Ecto neural progenitor cell (in vitro differentiated cells): ENCODE data around the gene ARHGEF38.
A peak's percentile ranks its signal among the peaks of the same experiment; 100 is the strongest.
"Not testable (repeated sequence)": the region's sequence is repeated elsewhere in the genome, so short reads cannot be mapped to it uniquely, and the experiment has no call there.

Experiments
- DNase-seq: peaks from one replicate; pipeline ENCODE4 v3.0.0-alpha.2; 2018; ENCODE audit warnings: low spot score

The ARHGEF38 gene

DNA sequence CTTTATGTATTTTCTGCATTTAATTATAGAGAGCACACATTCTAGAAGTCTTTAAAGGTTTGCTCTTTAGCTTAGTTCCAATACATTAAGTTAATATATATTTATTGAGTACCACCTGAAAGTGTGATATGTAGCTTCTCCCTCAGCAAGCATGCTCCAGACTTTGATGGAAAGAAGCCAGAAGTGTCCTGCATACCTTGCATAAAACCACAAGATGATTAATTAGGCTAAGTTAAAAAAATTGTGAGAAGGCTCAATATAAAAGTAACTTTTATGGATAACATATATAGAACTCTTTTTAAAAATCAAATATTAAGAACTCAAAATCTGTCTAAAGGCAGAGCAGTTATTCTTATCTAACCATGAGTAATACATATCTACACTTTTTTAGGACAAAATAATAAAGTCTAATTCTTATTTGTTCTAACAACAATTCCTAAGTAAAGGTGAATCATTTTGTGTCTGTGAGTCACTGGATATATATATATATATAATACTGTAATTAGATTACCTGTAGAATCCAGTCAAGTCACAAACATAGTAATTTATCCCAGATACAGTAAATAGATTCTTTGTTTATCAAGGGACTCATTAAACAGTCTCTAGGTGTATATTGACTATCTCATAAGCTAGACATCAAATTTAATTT lies 104.8 kb downstream of the ARHGEF38 start:
- no peak for DNase-seq

DNA sequence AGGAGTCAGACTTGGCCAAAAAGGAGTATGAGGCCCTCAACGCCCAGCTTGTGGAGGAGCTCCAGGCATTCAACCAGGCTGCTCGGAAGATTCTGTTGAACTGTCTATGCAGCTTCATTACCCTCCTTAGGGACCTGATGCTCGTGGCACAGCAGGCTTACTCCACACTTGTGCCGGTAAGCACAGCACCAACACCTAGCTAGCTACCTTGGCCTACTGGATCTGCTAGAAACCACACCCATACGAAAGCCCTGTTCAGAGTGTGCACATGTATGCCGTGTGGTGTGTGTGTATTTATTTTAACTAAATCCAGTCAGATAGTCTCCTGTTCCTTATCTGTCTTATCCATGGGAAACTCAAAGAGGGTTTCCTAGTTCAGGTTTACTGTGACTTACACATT lies 106.8 kb downstream of the ARHGEF38 start:
- no peak for DNase-seq

DNA sequence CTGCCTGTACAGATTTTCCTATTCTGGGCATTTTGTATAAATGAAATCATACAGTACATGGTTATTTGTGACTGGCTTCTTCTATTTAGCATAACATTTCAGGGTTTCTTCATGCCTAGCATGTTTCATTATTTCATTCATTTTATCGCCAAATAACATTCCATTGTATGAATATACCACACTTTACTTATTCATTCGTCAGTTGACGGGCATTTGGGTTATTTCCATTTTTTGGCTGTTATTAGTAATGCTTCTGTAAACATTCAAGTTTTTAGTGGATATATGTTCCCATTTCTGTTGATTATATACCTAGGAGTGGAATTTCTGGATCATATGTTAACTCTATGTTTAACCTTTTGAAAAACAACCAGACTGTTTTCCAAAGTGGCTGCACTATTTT lies 108.6 kb downstream of the ARHGEF38 start:
- no peak for DNase-seq

DNA sequence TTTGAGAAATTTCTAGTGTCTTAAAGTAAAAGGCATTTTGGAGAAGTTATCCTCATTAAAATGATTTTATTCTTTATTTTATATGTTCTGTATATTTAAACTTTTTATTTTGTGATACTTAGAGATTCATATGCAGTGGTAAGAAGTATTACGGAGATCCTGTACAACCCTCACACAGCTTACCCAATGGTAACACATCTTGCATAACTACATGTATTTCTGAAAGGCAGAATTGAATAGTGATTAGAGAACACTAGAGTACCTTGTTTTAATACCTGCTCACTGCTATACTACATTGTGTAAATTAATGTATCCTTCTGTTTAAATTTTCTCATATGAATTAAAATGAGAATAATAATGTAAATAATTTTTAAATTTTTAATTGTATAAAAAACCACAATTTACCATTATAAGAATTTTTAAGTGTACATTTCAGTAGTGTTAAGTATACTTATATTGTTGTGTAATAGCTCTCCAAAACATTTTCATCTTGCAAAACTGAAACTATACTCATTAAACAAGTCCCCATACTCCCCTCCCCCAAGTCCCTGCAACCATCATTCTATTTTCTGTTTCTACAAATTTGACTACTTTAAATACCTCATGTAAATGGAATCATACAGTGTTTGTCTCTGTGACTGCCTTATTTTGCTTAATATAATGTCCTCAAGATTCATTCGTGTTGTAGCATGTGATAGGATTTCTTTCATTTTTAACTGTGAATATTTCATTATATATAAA lies 110.7 kb downstream of the ARHGEF38 start:
- DNase-seq = no peak

DNA sequence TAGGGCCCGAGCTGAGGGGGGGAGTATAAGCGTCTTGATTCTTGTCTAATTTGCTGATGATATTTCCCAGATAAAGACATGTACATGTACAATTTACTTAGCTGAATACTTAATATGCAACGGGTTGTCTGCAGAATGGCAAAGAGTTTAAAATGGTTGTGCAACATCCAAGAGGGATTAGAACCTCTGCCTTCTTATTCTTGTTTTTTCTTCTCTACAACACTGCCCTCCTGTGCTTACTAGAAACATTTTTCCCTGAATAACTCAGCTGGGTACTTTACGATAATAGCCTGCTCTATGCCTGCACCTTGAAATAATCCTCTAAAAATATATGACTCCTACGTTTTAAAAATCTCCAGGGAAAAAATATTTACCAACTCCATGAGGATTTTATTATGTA lies 114.3 kb downstream of the ARHGEF38 start:
- no peak for DNase-seq

DNA sequence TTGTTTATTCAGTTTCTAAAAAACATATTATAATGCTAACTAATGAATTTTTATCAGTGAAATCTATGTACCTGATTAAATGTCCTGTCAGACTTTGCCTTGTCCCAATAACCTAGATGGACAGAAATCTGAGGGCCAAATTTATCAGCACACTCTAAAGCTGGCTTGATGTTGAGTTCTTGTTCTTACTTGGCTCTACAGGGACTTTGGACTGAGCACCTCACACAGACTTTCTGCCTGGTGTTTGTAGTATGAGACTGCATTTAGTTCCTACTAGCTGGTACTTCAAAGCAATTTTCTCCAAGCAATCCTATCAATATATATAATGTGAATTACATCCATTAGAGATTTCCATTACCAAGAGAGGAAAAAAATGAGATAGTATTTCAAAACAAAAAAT lies 118.3 kb downstream of the ARHGEF38 start:
- no peak for DNase-seq

DNA sequence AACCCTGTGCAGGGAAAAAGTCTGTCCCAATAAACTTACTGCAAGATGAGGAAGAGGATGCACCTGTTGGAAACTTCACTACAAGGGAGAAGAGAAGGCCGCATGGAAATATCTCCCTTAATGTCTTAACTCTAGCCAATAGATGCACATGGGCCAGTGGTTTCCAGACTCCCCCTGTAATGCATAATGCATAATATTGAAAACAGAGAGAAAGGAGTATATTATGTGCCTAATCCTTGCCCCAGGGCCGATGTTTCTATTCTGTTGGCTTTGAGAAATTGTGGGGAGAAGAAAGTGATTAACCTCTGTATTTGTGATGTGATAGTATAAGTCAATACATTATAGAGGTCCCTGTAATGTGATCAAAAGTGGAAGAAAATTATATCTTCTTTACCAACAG lies 118.9 kb downstream of the ARHGEF38 start:
- no peak for DNase-seq

DNA sequence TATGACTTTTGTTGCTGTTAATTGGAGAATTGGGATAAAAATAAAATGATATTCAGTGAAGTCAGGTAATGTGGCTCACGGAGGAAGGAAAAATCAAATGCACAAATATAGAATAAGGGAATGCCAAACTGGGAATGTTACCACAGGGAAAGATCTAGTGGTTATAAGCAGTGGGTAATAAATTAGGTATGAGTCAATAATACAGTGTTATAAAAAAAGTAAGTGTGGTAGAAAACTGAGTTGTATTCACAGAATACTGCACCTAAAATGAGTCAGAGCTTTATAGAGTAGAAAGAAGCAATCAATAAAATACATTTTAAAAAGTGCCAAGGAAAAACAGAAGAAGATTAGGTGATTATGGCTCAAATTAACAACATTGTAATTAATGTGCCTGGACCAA lies 121.6 kb downstream of the ARHGEF38 start:
- no peak for DNase-seq

DNA sequence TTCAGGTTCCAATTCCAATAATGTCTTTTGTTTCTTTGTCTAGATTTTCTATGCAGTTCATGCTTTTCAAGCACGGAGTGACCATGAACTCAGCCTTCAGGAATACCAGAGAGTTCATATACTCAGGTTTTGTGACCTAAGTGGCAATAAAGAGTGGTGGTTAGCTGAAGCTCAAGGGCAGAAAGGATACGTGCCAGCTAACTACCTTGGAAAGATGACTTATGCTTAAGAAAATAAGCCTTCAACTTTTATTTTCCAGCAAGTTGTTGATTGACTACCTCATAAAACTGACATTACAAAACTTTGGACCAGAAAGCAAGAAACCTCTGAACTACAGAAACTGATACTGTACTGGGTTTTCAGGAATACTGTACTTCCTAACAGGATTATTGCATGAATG lies 125.3 kb downstream of the ARHGEF38 start:
- DNase-seq = no peak

DNA sequence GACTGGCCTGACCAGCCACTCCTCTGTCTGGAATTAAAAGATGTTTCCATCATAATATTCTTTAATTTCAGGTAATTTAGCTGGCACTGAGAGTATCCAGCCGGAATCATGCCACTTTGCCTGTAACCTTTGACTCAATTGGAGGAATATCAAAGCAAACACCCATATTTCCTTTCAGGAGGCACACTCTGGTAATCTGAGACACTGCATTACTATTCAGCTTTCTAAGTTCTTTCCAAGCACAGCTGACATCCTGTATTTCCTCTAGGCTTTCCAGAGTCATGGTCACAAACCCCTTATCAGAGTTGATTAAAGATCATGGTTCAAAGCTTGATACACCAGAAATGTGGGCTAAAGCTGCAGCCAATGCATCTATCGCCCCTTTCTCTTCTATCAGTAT lies 126.8 kb downstream of the ARHGEF38 start:
- no peak for DNase-seq

DNA sequence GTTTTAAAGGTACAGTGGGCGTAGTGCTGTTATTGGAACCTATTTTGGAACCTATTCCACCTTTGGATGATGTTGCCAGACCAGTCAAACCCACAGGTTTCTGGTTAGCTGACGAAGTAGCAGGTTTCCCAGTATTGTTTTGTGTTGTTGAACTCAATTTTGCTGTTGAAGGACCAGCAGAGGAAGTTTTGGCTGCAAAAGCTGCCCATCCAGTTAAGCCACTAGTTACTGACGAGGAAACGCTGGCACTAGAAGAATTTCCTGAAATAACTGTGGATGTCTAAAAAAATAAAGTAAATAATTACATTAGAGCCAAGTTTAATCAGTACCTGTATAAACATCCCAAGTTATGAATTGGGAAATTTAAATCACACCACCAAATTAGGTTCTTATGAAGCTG lies 130.6 kb downstream of the ARHGEF38 start:
- no peak for DNase-seq

DNA sequence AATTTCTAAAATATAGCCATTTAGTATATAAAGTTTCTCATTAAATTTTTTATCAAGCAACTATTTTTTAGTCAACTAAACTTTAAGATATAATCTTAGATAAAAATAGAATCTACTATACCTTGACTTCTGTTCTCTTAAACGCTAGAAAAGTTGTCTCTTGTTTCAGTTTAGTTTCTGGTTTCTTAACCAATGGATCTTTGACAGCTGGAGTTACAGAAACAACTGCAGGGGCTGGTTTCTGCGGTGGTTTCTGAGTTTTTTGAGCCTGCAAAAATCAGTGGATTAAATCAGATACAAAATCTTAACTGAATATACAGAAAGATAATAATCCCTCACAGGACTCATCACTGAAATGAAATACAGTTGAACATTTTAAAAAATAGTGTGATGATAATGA lies 134.2 kb downstream of the ARHGEF38 start:
- DNase-seq = no peak

DNA sequence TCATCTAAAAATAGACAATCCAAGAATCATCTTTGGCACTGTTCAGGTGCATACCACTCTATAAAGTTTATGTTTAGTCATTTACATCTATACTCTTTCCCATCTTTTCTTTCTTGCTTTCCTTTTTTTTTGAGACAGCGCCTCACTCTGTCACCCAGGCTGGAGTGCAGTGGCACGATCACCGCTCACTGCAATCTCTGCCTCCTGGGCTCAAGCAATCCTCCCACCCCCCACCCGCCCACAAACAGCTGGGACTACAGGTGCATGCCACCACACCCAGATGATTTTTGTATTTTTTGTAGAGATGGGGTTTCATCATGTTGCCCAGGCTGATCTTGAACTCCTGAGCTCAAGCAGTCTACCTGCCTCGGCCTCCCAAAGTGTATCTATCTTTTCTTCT lies 142.4 kb downstream of the ARHGEF38 start:
- not testable (repeated sequence) for DNase-seq

DNA sequence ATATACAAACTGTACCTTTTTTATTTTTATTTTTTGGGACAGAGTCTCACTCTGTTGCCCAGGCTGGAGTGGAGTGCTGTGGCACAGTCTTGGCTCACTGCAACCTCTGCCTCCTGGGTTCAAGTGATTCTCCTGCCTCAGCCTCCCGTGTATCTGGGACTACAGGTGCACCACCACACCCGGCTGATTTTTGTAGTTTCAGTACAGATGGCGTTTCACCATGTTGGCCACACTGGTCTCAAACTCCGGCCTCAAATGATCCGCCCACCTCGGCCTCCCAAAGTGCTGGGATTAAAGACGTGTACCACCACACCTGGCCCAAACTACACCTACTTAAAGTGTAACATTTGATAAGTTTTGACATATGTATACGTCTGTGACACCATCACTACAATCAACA lies 143.4 kb downstream of the ARHGEF38 start:
- DNase-seq = not testable (repeated sequence)

DNA sequence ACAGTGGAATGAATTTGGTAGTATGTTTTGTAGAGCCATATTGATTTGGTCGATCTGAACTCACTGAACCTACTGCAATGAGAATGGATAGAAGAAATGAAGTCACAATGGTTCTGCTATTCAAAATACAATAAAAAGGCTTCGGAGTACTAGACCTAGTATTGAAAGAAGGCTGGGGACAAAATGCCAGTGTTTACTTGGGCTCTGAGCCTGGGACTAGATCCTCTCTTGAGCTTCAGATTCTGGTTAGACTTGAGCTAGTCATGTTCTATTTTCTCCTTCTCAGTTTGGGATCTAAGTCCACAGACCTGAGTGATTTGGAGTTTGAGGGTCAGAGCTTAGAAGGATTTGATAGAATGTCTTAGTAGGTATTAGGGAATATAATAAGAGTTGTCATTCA lies 146.2 kb downstream of the ARHGEF38 start:
- DNase-seq = no peak

DNA sequence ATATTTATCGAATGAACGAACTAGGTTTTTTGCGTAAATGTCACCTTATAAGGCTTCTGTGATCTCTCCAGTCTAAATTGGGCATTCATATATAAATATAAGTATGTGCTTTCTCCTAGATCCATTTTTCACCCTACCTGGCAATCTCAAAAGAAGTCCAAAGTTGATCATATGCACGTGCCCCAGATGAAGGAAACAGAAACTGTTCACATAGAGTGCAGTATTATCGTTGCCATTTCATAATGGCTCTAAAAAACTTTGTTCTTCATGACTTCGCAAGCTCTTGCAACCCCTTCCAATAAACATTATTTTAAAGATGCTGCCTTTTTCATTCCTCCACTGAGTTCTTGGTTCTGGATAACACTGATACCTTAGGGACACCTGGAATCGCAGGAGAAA lies 155.4 kb downstream of the ARHGEF38 start:
- no peak for DNase-seq

DNA sequence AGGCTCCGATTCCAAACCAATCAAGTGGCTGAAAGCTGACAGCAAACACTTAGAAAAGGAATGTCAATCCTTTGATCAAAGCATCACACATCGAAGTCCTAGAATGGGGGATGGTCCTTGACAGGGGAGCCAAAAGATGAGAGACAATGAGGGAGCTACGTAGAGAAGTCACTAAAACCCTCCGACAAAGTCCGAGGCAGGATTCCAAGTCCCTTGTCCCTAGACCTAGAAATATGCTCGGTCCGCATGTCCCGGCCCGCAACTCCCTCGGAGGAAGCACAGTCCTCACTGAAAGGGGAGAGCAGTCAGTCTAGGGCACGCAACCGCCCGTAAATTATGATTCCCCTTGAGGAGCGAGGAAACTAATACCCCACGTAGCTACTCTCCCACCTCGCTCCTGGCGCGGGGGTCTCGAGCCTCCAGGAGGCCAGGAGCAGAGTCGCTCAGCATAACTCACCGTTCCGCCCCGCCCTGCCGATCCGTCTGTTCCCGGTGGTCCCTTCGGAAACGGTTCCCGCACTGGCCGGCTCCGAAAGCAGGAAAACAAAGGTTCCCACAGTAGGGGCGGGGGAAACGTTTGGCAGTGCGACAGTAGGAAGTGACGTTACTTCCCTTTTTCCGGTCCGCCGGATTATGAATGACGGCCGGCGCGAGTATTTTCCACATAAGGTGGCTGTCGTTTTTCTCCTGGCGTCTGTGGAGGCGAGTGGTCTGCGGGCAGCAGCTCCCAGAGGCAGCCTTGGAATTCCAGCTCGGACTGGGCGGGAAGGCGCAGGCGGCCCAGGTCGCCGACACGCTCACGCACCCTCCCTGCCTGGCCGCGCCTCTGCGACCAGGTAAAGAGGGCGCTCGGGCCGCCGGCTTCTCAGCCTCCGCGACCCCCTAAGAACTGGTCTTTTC lies 156.0 kb downstream of the ARHGEF38 start, which contains the start of the genes GSTCD and INTS12:
GSTCD (plus strand) TSS at position 604 of the 900 bp plus-strand sequence. CDS start 8,830 bp downstream, outside the sequence.
INTS12 (minus strand) TSS at position 509 of the 900 bp plus-strand sequence. CDS start 8,684 bp downstream, outside the sequence.
- peak; percentile 95 for DNase-seq

DNA sequence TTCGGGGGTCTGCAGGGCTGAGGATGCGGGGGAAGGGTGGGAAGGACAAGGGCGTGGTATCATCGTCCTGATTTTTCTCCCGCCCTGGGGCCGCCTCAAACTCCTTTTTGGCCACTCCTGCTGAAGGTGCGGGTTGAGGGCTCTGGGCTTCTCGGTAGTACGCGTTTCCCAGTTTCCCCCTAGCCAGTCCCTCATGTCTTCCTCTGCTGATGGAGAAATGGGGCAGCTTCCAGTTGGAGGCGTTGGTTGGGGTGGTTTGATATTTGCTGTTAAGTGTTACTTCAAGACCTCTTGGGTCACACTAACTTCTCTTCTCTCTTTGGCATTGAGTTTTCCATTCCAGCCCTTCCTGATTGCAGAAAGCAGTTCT lies 156.6 kb downstream of the ARHGEF38 start:
- no peak for DNase-seq

DNA sequence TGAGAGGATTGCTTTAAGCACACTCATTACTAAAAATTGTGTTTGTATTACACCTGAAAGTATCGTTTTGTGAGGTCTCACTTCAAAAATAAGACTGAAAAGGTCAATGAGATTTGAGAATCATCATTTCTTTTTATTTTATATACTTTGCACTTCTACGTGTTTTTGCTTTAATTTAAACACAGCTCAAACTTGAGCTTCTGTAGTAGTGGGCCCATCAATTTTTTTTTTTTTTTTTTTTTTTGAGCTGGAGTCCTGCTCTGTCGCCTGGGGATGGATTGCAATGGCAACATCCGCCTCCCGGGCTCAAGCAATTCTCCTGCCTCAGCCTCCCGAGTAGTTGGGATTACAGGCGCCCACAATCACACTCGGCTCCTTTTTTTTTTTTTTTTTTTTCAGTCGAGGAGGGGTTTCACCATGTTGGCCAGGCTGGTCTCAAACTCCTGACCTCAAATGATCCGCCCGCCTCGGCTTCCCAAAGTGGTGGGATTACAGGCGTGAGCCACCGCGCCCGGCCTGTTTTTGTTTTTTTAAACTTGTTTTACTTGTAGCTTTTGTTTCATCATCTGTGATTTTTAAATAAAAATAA lies 157.7 kb downstream of the ARHGEF38 start:
- no peak for DNase-seq

DNA sequence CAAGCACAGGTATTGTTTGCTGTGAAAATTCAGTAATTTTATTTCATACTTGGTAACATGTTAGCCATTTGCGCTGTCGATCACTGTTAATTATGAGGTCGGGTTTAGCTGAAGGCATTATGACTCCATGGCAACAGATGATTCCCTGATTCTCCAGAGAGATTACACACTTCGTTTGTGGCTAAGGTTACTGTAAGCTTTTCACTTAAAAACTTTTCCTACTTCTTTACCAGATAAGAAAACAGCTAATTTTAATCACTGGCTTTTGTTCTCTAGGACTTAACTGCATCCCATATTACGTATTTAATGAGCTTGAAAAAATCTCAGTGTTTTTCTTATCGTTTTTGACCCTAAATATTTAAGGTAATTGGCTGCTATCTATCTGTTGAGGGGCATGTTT lies 158.3 kb downstream of the ARHGEF38 start:
- DNase-seq = no peak

DNA sequence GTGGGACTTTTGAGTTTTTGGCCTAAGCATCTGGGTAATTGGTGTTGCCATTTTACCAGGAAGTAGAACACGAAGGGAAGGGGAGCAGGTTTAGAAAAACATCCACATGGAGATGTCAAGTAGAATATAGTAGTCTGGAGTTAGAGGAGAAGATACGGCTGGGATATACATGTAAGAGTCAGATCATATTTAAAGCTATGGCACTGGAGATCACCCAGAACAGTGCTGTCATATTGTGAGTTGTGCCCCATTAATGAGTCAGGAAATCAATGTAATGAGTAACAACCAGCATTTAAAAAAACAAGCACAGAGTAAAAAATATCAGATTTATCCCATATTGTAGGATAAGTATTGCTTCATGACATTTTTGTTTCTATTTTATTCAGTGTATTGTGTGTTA lies 160.3 kb downstream of the ARHGEF38 start:
- DNase-seq = no peak

DNA sequence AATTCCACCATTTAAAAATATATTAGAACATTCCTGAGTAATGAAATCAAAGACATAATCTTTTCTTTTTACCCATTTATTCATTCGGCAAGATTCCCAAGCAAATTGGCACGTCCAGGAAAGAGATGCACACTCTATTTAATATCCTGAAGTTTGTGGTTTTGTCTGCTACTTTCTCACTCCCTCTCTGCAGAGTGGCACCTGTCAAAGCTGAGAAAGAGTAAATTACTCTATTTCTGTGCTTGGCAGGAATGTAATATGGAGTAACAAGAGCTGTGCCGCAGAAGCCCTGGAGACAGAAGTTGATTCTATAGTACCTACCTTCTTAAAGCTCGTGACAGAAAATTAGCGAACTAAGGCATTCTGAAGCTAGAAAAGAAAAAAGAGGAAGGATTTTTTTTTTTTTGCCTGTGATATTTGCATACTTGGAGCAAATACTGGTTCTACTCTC lies 161.7 kb downstream of the ARHGEF38 start:
- no peak for DNase-seq
